Measurements from ENCODE around the gene LOC128125822.

LOC128125822 gene

DNA sequence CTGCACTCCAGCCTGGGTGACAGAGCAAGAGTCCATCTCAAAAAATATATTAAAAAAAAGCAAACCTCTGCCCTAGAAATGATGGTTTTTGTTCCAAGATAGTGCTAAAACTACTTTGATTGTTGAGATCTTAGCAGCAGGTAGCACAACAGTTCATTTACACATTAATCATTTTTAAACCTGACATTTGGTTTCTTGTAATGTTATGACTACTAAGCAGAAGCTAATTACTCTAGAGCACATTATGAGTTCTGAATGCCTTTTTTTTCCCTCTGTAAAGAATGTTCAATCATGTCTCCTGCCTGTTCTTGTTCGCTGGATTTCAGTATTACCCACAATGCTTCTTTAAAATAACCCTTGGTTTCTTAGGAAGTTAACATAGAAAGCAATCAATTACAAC, 38.7 kb downstream of the LOC128125822 start:
- Histone ChIP-seq H3K4me2 (ENCODE audit: control insufficient read depth, insufficient read depth) (no peak overlapping the region), H3K27ac (ENCODE audit: control insufficient read depth, insufficient read depth) (no peak overlapping the region), H3K9ac (ENCODE audit: control insufficient read depth, insufficient read depth, low read length) (no peak overlapping the region), H2AFZ (ENCODE audit: control insufficient read depth, low read depth, low read length) (peak overlapping the region; percentile 29), H3K36me3 (ENCODE audit: control insufficient read depth in 2 of 2, insufficient read depth in 2 of 2, low read length in 1 of 2) (no peaks in the 10 kb centered on the region), H3K79me2 (ENCODE audit: control insufficient read depth, insufficient read depth, low read length) (no peaks in the 10 kb centered on the region), H3K9me3 (replicated peaks; ENCODE audit: control insufficient read depth, insufficient read depth, low read length) (no peaks in the 10 kb centered on the region), H3K27me3 (replicated peaks in 1 of 2; ENCODE audit: control insufficient read depth in 2 of 2, insufficient read depth in 2 of 2, low read length in 1 of 2) (no peaks in the 10 kb centered on the region), H4K20me1 (ENCODE audit: control insufficient read depth, insufficient read depth) (no peaks in the 10 kb centered on the region), H3K4me1 (ENCODE audit: control insufficient read depth, insufficient read depth, low read length) (no peaks in the 10 kb centered on the region), H3K4me3 (no peak overlapping the region)
- in situ Hi-C loops (cut with MboI) = no loop called here
- DNase-seq (ENCODE audit: low read depth, low spot score) = no peak
- ChIA-PET RAD21 (ENCODE audit: unreplicated experiment) (interaction anchor here (1.2 to 1.9 kb wide), 2 partner anchors 13 to 106 kb away, joined by 3 to 6 read pairs; no protein-coding TSS in a partner anchor), POLR2A (interaction anchor here (1.0 kb wide), 1 partner anchor 12 kb away, joined by 4 read pairs; no protein-coding TSS in a partner anchor), SMC1A (ENCODE audit: uncharacterized antibody, unreplicated experiment) (interaction anchor here (1.6 kb wide), 1 partner anchor 259 kb away, joined by 3 read pairs; no protein-coding TSS in a partner anchor), CTCF (interaction anchor here (1.4 to 4.8 kb wide), 2 partner anchors 13 to 191 kb away, joined by 3 to 20 read pairs; no protein-coding TSS in a partner anchor)
- BruUV-seq (replicated peaks) = no TSS peak
- intact Hi-C loops (cut with micrococcal nuclease; ENCODE audit: unreplicated experiment) = no loop called here
- no peak for FAIRE-seq
- ATAC-seq = peak; percentile 66
- WGBS (ENCODE audit: insufficient coverage, insufficient replicate concordance, low lambda C conversion rate, missing lambda C conversion rate) = 0% methylated on average over 1 of the region's 1 CpG
- TF ChIP-seq MTA2 (IDR thresholded peaks at IDR 0.05; ENCODE audit: low read depth) = peak; percentile 85
- peak; percentile 75; the same call in 1 of the 2 replicates for TF ChIP-seq ATF7 (IDR thresholded peaks at IDR 0.05; ENCODE audit: low read depth)
- TF ChIP-seq, protein P1, sequence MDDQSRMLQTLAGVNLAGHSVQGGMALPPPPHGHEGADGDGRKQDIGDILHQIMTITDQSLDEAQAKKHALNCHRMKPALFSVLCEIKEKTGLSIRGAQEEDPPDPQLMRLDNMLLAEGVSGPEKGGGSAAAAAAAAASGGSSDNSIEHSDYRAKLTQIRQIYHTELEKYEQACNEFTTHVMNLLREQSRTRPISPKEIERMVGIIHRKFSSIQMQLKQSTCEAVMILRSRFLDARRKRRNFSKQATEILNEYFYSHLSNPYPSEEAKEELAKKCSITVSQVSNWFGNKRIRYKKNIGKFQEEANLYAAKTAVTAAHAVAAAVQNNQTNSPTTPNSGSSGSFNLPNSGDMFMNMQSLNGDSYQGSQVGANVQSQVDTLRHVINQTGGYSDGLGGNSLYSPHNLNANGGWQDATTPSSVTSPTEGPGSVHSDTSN (IDR thresholded peaks at IDR 0.05; ENCODE audit: insufficient replicate concordance, low read depth, low read length) = peak; percentile 72
- TF ChIP-seq, protein P2, sequence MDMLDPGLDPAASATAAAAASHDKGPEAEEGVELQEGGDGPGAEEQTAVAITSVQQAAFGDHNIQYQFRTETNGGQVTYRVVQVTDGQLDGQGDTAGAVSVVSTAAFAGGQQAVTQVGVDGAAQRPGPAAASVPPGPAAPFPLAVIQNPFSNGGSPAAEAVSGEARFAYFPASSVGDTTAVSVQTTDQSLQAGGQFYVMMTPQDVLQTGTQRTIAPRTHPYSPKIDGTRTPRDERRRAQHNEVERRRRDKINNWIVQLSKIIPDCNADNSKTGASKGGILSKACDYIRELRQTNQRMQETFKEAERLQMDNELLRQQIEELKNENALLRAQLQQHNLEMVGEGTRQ (IDR thresholded peaks at IDR 0.05; ENCODE audit: borderline replicate concordance, low read depth, low read length) = no peak
- TF ChIP-seq HDAC2 (IDR thresholded peaks at IDR 0.05) = no peak
- TF ChIP-seq, protein P3, sequence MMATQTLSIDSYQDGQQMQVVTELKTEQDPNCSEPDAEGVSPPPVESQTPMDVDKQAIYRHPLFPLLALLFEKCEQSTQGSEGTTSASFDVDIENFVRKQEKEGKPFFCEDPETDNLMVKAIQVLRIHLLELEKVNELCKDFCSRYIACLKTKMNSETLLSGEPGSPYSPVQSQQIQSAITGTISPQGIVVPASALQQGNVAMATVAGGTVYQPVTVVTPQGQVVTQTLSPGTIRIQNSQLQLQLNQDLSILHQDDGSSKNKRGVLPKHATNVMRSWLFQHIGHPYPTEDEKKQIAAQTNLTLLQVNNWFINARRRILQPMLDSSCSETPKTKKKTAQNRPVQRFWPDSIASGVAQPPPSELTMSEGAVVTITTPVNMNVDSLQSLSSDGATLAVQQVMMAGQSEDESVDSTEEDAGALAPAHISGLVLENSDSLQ (IDR thresholded peaks at IDR 0.05) = peak; percentile 95
- no peak for TF ChIP-seq ZNF274 (IDR thresholded peaks at IDR 0.05; ENCODE audit: insufficient read depth, insufficient read length)
- 0 out of 2 replicates have a peak, but pooled peaks have one; percentile 47 for TF ChIP-seq ZNF24 (IDR thresholded peaks at IDR 0.05)
- TF ChIP-seq, protein P4, sequence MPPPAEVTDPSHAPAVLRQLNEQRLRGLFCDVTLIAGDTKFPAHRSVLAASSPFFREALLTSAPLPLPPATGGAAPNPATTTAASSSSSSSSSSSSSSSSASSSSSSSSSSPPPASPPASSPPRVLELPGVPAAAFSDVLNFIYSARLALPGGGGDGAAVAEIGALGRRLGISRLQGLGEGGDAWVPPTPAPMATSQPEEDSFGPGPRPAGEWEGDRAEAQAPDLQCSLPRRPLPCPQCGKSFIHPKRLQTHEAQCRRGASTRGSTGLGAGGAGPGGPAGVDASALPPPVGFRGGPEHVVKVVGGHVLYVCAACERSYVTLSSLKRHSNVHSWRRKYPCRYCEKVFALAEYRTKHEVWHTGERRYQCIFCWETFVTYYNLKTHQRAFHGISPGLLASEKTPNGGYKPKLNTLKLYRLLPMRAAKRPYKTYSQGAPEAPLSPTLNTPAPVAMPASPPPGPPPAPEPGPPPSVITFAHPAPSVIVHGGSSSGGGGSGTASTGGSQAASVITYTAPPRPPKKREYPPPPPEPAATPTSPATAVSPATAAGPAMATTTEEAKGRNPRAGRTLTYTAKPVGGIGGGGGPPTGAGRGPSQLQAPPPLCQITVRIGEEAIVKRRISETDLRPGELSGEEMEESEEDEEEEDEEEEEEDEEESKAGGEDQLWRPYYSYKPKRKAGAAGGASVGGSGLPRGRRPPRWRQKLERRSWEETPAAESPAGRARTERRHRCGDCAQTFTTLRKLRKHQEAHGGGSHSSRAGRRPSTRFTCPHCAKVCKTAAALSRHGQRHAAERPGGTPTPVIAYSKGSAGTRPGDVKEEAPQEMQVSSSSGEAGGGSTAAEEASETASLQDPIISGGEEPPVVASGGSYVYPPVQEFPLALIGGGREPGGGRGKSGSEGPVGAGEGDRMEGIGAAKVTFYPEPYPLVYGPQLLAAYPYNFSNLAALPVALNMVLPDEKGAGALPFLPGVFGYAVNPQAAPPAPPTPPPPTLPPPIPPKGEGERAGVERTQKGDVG (CRISPR knock-in tag; IDR thresholded peaks at IDR 0.05) = no peak
- TF ChIP-seq BMI1 (IDR thresholded peaks at IDR 0.05; ENCODE audit: borderline replicate concordance) = 0 out of 2 replicates have a peak, but pooled peaks have one; percentile 15
- TF ChIP-seq, protein P5, sequence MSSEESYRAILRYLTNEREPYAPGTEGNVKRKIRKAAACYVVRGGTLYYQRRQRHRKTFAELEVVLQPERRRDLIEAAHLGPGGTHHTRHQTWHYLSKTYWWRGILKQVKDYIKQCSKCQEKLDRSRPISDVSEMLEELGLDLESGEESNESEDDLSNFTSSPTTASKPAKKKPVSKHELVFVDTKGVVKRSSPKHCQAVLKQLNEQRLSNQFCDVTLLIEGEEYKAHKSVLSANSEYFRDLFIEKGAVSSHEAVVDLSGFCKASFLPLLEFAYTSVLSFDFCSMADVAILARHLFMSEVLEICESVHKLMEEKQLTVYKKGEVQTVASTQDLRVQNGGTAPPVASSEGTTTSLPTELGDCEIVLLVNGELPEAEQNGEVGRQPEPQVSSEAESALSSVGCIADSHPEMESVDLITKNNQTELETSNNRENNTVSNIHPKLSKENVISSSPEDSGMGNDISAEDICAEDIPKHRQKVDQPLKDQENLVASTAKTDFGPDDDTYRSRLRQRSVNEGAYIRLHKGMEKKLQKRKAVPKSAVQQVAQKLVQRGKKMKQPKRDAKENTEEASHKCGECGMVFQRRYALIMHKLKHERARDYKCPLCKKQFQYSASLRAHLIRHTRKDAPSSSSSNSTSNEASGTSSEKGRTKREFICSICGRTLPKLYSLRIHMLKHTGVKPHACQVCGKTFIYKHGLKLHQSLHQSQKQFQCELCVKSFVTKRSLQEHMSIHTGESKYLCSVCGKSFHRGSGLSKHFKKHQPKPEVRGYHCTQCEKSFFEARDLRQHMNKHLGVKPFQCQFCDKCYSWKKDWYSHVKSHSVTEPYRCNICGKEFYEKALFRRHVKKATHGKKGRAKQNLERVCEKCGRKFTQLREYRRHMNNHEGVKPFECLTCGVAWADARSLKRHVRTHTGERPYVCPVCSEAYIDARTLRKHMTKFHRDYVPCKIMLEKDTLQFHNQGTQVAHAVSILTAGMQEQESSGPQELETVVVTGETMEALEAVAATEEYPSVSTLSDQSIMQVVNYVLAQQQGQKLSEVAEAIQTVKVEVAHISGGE (CRISPR knock-in tag; IDR thresholded peaks at IDR 0.05) = no peak
- TF ChIP-seq IRF4 (IDR thresholded peaks at IDR 0.05; ENCODE audit: low read depth, low read length) = peak; percentile 23; the same call in 1 of the 2 replicates
- peak; percentile 45; the same call in 1 of the 2 replicates for TF ChIP-seq ZNF384 (IDR thresholded peaks at IDR 0.05; ENCODE audit: borderline replicate concordance, low read depth, low read length)
- TF ChIP-seq BHLHE40 (IDR thresholded peaks at IDR 0.05; ENCODE audit: borderline replicate concordance in 1 of 2, low read depth in 2 of 2, low read length in 1 of 2) = 0 out of 4 replicates have a peak, but pooled peaks of 1 of the 2 experiments have one; percentile 7

All from GM12878 (cell line).